K562 (cell line): ENCODE data around the gene TRPM2. TPM values are rescaled to one million over a fixed set of nuclear protein-coding genes. Genes with fewer than 3 reads are reported as not detected.
A peak's percentile ranks its signal among the peaks of the same experiment; 100 is the strongest.

Source experiments
- ARNT ChIP-seq, 2 experiments: fragments of 450-650 bp; IDR thresholded peaks; 2 replicates each; pipeline ENCODE4 v1.6.1; 2016; ENCODE audit warnings: mild to moderate bottlenecking in 1 of 2
- CHD2 ChIP-seq: IDR thresholded peaks from 2 replicates; pipeline ENCODE4 v1.6.1; 2011; ENCODE audit warnings: low read depth, low read length
- DACH1 ChIP-seq: fragments of 450-650 bp; IDR thresholded peaks from 2 replicates; pipeline ENCODE4 v1.6.1; 2018; ENCODE audit not compliant: partially characterized antibody
- HDAC2 ChIP-seq: fragments of 450-650 bp; IDR thresholded peaks from 2 replicates; pipeline ENCODE4 v1.6.1; 2016; ENCODE audit warnings: mild to moderate bottlenecking
- MBD2 ChIP-seq: sonication (generic); IDR thresholded peaks from 2 replicates; pipeline ENCODE4 v1.6.1; 2016; ENCODE audit warnings: low read depth, borderline replicate concordance
- MTF1 ChIP-seq: fragments of 250-450 bp; sonication (Bioruptor Pico); IDR thresholded peaks from 2 replicates; pipeline ENCODE4 v1.9.0; 2021; ENCODE audit warnings: moderate library complexity, mild to moderate bottlenecking, inconsistent platforms, borderline replicate concordance
- NFRKB ChIP-seq: fragments of 450-650 bp; IDR thresholded peaks from 2 replicates; pipeline ENCODE4 v1.6.1; 2016; ENCODE audit warnings: low read depth
- NUFIP1 ChIP-seq: fragments of 450-650 bp; IDR thresholded peaks from 2 replicates; pipeline ENCODE4 v1.6.1; 2018; ENCODE audit not compliant: partially characterized antibody
- POLR2AphosphoS5 ChIP-seq: IDR thresholded peaks from 2 replicates; pipeline ENCODE4 v1.6.1; 2011; ENCODE audit warnings: mild to moderate bottlenecking, low read depth, low read length, moderate library complexity; ENCODE audit not compliant: control insufficient read depth, insufficient read depth
- PRMT5 ChIP-seq: sonication (generic); formaldehyde crosslinking; IDR thresholded peaks from 2 replicates; pipeline ENCODE4 v1.5.0; 2020; ENCODE audit warnings: missing genetic modification reagents
- RBFOX2 ChIP-seq: fragments of 200-400 bp; formaldehyde crosslinking; IDR thresholded peaks from 2 replicates; pipeline ENCODE4 v1.6.1; 2017; ENCODE audit warnings: low read depth, mild to moderate bottlenecking, low read length, moderate library complexity
- SNRNP70 ChIP-seq: fragments of 200-400 bp; formaldehyde crosslinking; optimal IDR thresholded peaks from 2 replicates; pipeline ENCODE3; 2017; ENCODE audit warnings: low read depth, low read length
- ZNF586 ChIP-seq: fragments of 450-650 bp; formaldehyde crosslinking; conservative IDR thresholded peaks from 2 replicates; pipeline ENCODE4 v1.4.0; 2020; ENCODE audit warnings: mild to moderate bottlenecking, moderate library complexity
- polyA plus RNA-seq, 8 experiments: library from polyadenylated mRNA; depleted of rRNA in 4 of 8; stranded (reverse) in 5 of 8; unstranded in 3 of 8; fragments of >200 nt; fragmentation: Nextera tagmentation in 2 of 8; fragmentation: Illumina TruSeq in 1 of 8; extraction: Ambion mirVana in 2 of 8; extraction: Trizol in 1 of 8; gene quantifications; 2 replicates each; pipeline versions ENCODE4 v1.2.1 to v1.2.3, GENCODE V29; 2011 to 2014; ENCODE audit warnings: inconsistent platforms in 1 of 8, missing spikeins in 1 of 8
- total RNA-seq, 7 experiments: library from RNA; depleted of rRNA in 6 of 7; stranded (reverse); fragments of >200 nt in 6 of 7; fragmentation: Illumina TruSeq in 2 of 7; extraction: Trizol in 2 of 7; gene quantifications; 2 replicates each; pipeline versions ENCODE4 v1.2.1 to v1.2.3, GENCODE V29; 2011 to 2021; ENCODE audit warnings: low replicate concordance in 1 of 7
- TF ChIP-seq, protein P1 (sequence below): sonication (generic); formaldehyde crosslinking; IDR thresholded peaks from 2 replicates; pipeline ENCODE4 v1.8.0; 2022; ENCODE audit warnings: mild to moderate bottlenecking, missing genetic modification reagents
- TF ChIP-seq, protein P2 (sequence below), 2 experiments: fragments of 450-650 bp; IDR thresholded peaks; 2 replicates each; pipeline ENCODE4 v1.6.1; 2016
- TF ChIP-seq, protein P3 (sequence below), 2 experiments: fragments of 450-650 bp in 1 of 2; IDR thresholded peaks; 2 replicates each; pipeline ENCODE4 v1.6.1; 2011 to 2017; ENCODE audit warnings: low read depth in 2 of 2, antibody characterized with exemption in 1 of 2, borderline replicate concordance in 1 of 2, low read length in 1 of 2, mild to moderate bottlenecking in 1 of 2, mixed read lengths in 1 of 2; ENCODE audit not compliant: control insufficient read depth in 1 of 2

The TRPM2 gene
- total and polyA plus RNA-seq, 9 of the 15 experiments (the other 6 are each of a cell fraction or from before 2014, with no cell fraction given), result 0.33 to 2.1 (median 0.98) TPM; not detected in 2

DNA sequence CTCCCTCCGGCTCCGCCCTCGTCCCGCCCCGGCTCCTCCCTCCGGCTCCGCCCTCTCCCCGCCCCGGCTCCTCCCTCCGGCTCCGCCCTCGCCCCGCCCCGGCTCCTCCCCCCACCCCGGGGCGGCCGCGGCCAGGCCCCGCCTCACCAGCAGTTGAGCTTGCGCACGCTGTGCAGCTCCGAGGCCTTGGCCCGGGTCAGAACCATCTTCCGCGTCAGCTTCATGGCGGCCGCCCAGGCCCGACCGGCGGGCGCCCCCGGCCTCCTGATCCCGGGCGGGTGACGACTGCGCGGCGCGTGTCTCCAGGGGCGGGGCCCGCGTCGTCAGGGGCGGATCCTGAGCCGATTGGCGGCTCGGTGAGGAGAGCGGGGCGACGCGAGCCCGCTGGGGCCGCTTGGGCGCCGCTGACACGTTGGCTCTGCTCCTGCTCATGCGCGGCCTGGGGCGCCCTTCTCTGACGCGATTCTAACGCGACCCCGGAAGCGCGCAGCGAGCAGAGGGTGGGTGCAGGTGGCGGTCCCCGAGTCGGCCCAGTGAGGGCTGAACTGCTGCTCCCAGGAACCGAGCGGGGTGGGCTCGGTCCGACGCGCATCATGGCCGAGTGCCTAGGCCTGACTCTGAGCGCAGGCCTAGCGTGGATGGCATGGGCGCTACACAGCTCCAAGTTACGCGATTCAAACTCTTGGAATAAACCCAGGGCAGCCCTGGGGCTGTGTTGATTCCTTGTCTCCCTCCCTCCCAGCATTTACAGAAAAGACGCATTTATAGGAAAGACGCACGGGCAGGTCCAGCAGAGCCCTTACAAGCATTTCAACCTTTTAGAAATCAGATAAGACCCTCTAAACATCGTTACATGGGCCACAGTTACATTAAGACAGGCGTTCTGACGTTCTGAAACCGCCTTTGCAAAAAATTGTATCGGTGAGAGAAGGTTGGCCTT is 14.2 kb upstream of the TRPM2 start, which contains the start of gene CFAP410 (continued):
- TF ChIP-seq ZNF586 (CRISPR knock-in tag) (no peak), MTF1 (CRISPR knock-in tag) (no peak), MBD2 (peak; percentile 74), NUFIP1 (no peak), POLR2AphosphoS5 (peak; percentile 54; the same call in 1 of the 2 replicates), PRMT5 (no peak), RBFOX2 (peak; percentile 96), HDAC2 (peak; percentile 84), NFRKB (peak; percentile 84), CHD2 (no peak), DACH1 (no peak), ARNT (IDR thresholded peaks at IDR 0.05) (no peak), SNRNP70 (no peak)
- TF ChIP-seq, protein P1, sequence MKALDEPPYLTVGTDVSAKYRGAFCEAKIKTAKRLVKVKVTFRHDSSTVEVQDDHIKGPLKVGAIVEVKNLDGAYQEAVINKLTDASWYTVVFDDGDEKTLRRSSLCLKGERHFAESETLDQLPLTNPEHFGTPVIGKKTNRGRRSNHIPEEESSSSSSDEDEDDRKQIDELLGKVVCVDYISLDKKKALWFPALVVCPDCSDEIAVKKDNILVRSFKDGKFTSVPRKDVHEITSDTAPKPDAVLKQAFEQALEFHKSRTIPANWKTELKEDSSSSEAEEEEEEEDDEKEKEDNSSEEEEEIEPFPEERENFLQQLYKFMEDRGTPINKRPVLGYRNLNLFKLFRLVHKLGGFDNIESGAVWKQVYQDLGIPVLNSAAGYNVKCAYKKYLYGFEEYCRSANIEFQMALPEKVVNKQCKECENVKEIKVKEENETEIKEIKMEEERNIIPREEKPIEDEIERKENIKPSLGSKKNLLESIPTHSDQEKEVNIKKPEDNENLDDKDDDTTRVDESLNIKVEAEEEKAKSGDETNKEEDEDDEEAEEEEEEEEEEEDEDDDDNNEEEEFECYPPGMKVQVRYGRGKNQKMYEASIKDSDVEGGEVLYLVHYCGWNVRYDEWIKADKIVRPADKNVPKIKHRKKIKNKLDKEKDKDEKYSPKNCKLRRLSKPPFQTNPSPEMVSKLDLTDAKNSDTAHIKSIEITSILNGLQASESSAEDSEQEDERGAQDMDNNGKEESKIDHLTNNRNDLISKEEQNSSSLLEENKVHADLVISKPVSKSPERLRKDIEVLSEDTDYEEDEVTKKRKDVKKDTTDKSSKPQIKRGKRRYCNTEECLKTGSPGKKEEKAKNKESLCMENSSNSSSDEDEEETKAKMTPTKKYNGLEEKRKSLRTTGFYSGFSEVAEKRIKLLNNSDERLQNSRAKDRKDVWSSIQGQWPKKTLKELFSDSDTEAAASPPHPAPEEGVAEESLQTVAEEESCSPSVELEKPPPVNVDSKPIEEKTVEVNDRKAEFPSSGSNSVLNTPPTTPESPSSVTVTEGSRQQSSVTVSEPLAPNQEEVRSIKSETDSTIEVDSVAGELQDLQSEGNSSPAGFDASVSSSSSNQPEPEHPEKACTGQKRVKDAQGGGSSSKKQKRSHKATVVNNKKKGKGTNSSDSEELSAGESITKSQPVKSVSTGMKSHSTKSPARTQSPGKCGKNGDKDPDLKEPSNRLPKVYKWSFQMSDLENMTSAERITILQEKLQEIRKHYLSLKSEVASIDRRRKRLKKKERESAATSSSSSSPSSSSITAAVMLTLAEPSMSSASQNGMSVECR (CRISPR knock-in tag), result peak; percentile 99
- TF ChIP-seq, protein P2, sequence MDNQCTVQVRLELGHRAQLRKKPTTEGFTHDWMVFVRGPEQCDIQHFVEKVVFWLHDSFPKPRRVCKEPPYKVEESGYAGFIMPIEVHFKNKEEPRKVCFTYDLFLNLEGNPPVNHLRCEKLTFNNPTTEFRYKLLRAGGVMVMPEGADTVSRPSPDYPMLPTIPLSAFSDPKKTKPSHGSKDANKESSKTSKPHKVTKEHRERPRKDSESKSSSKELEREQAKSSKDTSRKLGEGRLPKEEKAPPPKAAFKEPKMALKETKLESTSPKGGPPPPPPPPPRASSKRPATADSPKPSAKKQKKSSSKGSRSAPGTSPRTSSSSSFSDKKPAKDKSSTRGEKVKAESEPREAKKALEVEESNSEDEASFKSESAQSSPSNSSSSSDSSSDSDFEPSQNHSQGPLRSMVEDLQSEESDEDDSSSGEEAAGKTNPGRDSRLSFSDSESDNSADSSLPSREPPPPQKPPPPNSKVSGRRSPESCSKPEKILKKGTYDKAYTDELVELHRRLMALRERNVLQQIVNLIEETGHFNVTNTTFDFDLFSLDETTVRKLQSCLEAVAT (IDR thresholded peaks at IDR 0.05), result peak in 1 of 2 experiments; percentile 76; a peak in 1 of 4 replicates
- TF ChIP-seq, protein P3, sequence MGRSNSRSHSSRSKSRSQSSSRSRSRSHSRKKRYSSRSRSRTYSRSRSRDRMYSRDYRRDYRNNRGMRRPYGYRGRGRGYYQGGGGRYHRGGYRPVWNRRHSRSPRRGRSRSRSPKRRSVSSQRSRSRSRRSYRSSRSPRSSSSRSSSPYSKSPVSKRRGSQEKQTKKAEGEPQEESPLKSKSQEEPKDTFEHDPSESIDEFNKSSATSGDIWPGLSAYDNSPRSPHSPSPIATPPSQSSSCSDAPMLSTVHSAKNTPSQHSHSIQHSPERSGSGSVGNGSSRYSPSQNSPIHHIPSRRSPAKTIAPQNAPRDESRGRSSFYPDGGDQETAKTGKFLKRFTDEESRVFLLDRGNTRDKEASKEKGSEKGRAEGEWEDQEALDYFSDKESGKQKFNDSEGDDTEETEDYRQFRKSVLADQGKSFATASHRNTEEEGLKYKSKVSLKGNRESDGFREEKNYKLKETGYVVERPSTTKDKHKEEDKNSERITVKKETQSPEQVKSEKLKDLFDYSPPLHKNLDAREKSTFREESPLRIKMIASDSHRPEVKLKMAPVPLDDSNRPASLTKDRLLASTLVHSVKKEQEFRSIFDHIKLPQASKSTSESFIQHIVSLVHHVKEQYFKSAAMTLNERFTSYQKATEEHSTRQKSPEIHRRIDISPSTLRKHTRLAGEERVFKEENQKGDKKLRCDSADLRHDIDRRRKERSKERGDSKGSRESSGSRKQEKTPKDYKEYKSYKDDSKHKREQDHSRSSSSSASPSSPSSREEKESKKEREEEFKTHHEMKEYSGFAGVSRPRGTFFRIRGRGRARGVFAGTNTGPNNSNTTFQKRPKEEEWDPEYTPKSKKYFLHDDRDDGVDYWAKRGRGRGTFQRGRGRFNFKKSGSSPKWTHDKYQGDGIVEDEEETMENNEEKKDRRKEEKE (IDR thresholded peaks at IDR 0.05; ENCODE audit: borderline replicate concordance in 1 of 2, control insufficient read depth in 1 of 2, low read depth in 2 of 2, low read length in 1 of 2), result no peak
